Inferior parietal cortex (tissue), 1 donor: ENCODE data around the gene PLA1A.

Experiments used
- DNase-seq: peaks from one replicate; pipeline ENCODE4 v3.0.0-alpha.2; 2016; ENCODE audit errors: extremely low spot score

PLA1A gene

DNA sequence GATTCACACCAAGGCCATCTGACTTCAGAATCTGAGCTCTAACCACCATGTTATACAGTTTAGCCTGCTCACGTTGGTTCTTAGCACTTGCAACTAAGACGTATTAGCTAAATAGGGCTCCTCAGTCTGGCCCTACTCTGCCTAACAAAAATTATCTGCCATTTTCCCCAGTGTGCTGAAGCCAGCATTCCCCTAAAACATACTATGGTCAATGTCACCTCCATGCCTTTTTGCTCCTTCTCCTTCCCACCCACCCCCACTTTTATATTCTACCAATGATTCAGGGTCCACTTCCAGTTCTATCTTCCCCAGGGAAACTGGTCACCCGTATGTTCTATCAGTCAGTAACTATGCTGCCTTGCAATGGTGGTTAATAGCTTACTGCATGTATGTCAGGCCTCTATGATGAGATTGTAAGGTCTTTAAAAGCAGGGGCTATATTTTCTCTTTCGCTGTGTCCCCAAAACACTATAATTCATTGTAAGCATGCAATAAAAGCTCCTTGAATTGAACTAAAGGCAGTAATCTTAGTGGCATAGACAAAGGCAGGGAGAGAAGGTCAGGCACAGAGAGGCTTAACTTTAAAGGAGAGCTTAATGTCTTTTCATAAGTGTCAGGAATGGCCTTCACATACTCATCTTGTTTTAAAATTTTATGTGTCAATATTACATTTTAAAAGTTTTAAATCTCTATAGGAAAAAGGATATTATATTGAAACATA lies 39.4 kb downstream of the PLA1A start:
- no peak for DNase-seq

DNA sequence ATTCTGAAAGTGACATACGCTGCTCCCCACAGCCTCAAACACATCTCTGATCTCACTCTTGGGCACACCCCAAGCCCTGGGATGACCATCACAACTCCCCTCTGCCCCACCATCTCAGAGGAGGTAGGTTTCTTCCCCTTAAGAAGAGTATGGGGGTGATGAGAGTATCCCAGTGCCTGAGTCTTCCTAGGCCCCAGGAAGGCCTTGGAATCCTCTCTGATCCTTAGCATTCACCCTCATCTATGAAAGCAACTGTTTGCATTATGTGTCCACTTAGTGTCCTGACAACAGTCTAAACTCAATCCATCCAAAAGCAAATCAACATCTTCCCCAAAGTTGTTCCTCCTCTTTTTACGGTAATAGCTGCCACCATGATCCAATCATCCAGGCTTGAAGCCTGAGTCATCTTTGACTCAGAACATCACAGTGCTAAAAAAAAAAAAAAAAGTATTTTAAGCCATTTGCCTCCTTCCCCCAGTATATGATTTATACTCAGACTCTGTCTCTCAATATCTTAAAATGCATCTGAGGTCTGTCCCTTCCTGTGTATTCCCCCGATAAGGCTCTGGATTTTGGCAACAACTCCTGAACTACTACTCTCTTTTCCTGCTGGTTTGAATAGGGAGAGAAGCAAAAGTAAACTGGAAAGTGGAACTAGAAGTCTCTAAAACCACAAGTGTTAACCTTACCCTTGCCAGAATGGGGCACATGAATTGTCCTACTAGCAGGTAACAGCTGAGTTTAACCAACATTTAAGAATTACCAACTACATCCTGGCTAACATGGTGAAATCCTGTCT lies 40.2 kb downstream of the PLA1A start:
- no peak for DNase-seq

DNA sequence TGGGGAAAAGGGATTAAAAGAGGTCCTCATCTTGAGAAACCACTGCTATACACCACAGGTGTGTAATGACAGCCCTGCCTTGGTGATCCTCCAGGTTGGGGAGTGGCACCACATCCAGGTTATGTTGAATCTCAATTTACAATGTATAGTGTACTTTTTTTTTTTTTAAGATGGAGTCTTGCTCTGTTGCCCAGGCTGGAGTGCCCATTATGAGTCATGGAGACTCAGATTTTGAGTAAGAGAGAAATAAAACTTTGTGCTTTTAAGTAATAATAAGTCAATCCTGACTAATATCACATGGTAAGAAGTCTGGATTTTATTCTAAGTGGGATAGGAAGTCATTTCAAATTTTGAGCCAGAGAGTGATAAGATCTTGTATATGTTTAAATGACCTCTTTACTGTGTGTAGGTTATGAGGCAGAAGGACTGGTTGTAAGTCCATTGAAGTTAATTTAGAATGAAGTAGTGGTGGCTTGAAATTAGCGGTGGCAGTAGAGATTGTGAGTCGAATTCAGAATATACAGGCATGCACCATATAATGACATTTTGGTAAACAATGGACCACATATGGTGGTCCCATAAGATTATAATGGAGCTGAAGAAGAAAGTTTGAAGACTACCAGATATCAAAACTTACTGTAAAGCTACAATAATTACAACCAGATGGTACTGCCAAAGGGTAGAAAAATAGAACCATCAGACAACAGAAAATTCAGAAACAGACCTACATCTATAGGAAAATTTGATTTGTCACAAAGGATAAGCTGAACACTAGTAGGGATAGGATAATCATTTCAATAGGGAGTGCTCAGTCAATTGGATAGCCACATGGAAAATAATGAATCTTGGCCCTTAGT lies 42.0 kb downstream of the PLA1A start:
- DNase-seq = no peak

DNA sequence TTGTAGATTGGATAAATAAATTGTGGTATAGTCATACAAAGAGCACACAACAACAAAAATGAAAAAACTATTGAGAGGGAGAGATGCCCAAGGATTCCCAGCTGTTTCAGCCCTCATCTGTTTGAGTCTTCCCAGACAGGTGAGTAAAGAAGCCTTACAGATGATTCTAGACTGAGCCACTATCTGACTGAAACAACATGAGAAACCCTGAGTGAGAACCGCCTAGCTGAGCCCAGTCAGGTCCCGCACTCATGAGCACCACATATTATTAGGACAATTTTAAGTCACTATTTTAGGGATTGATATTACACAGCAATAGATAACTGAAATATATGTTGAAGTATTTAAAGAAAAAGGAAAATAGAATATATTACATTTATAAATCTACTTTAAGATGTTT lies 43.7 kb downstream of the PLA1A start:
- no peak for DNase-seq

DNA sequence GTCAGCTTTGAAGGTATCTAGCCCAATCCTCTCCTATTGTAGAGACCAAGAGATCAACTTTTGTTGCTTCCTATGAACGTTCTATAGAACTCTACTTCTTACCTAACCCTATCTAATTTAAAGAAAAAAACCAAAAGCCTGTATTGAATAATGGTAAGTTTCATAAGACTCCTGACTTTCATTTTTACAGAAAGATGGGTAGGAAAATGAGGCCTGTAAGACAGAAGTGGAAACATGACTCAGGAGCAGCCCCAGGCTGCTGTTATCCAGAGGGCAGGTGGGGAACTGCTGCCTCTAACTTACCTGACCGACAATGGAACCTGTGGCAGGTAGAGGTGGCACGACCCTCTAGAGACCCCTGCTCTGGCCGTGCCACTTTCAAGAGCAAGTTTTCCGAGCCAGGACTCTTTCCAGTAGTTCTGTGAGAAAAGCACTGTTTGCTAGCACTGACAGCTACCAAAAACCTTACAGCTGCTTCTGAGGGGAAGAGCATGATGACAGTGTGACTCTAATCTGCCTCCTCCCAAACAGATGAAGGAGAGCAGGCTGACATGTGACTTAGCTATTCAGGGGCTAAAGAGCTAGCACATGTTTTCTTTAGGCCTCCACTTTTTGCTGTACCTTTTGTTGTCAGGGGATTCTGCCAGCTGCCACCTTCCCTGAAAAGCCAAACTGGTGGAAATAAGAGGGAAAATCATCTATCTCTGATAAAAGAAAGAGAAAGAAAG lies 45.2 kb downstream of the PLA1A start:
- DNase-seq = no peak

DNA sequence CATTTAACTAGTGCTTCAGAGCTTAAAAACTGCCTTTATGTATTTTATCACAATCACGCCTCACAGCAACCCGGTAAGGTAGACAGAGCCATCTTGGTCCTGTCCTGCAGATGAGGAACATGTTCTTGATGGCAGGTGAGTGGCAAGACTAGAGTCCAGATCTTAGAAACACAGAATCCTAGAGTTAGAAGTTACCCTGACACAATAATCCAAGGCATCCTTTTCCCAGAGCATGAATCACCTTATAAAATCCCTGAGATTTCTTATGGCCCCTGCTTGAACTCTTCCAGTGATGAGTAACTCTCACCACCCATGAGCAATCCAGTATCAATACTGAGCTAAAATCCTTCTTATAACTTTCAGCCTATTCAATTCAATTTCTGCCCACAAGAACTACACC lies 45.8 kb downstream of the PLA1A start:
- no peak for DNase-seq

DNA sequence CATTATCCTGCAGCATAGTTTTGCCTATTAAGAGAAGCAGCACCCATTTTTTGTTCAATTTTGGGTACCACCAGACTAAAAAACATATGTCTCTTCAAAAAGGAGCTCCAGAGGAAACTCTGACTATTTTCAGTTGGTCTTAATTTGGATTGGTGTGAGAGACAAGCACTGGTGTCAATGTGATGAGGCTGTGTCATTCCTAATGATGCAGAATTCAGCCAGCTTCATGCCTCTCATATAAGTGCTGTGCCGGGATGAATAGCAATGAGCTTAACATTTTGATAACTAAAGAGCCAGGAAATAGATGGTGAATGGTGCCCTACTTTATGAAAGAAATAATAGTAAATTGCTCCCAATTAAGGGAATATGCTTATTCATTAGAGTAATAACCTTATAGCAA lies 46.8 kb downstream of the PLA1A start:
- DNase-seq = no peak

DNA sequence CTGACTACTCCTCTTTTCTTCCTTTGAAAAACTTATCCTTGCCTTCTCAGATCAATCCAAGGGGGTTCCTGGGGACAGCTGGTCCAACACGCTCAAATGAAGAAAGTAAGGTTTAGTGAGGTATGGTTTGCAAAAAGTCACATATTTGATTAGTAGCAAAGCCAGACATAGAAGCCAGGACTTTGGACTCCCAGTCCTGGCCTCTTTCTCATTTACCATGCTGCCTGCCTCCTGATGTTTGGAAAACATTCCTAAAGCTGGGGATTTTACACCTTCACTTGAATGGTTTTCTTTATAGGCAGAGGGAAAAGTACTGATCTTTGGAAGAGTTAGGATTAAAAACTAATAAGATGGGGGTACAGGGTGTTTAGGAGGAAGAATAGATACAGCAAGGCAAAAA lies 48.1 kb downstream of the PLA1A start:
- no peak for DNase-seq

DNA sequence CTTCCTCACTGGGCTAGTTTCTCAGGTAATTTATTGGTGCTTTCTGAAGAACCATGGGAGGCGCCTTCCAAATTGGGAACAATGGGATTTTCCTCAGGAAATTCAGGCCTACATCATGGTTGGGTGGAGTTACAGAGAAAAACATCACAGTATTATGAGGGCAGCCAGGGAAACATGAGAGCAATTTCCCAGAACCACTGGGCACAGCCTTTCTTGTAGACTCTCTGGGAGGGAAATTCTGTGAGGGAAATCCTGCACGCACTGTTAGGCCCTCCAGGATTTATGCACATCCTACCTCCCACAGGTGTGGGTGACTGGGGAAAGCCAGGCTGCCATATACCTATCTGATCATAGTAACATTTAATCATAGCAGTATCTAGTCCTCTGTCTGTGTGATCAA lies 49.5 kb downstream of the PLA1A start:
- DNase-seq = no peak

DNA sequence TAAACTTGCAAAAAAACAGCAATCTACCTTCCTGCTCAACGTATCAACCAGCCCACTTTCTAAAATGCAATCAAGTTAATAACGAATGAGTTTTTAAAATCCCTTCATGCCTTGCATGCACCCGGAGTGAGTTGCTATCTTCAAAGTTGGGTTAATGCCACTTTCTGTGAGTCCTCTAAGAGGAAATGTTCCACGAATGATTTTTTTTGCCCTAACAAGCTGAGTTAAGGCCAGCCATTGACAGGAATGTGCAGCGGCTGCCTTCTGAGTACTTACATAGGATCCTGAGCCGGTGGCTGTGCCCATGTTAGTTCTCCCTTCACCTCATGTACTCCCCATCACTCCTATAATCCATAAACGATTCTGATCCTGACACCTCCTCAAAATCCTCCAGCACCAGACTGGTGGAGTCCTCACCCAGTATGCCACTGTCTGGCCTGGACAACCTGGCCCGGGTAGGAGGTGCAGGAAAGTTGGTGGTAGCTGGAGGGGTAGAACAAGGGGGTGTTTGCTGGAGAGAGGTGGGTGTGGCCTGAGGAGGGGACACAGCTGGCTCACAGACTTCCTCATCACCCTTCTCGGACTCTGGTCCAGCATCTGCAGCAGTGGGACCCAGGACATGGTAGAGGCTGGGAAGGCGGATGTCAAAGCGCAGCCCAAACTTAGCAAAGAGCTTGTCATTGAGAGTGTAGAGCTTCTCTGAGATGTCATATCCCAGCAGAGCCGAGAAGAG lies 50.3 kb downstream of the PLA1A start:
- DNase-seq = no peak

DNA sequence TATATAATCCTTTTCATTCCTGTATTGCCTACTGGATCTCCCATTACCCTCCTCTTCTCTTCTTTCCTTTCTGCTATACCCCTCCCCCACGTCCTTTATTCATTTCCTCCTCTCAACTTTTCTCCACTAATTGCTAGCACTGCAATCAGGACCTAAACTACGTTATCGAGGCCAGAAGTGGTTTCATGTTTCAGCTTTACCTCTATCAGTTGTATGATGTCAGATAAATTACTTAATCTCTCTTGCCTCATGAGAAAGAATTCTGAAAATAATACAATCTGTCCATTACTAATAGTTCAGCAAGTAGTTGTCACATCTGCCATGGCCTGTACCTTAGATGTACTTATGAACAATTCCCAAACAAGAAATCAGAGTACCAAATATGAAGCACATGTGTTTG lies 52.1 kb downstream of the PLA1A start:
- no peak for DNase-seq

DNA sequence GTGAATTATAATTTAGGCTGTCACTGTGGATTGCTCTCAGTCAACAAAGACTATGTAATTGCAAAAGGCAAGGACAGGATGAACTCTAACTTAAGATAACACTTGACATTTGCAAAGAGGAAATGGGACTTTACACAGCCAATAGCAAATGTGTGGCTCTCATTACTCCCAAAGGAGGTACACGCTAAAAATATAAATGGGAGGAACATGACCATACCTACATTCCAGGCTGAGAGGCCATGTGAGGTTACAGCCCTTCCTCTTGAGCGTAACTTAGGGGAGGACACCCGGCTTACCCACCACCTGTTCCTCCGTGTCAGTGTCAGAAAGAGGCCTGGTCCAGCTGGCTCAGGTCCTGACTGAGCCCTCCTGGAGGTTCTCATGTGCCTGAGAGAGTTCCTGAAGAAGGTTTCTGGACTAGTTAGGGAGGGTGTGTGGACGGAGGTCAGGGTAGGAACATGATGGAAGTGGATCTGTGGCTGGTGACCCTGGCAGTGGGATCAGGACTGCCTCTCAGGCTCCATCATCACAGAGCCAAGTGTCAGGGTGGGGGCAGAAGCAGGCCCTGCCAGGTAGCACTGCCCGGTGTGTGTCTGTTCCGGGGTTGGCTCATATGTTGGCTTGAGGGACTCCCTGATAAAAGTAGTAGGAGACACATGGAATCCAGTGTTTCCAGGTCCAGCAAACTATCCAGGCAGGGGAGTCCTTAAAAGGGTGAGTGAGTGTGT lies 54.8 kb downstream of the PLA1A start:
- DNase-seq = no peak

DNA sequence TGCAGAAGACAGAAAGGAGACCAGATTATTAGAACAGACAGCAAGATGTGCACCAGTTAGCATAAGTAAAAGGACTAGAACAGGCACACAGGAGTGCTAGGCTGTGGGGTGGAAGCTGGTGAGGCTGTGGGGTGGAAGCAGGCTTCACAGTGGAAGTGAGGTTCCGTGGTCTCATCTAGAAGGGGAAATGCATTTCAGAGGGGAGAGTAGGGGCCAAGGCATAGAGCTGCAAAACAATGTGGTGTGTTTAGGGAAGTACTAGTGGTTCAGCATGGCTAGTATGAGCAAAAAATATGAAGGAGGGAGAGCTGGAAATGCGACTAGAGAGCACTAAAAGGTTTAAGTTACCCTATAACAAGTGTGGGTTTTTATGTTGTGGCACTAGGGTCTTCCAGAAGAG lies 56.2 kb downstream of the PLA1A start:
- no peak for DNase-seq

DNA sequence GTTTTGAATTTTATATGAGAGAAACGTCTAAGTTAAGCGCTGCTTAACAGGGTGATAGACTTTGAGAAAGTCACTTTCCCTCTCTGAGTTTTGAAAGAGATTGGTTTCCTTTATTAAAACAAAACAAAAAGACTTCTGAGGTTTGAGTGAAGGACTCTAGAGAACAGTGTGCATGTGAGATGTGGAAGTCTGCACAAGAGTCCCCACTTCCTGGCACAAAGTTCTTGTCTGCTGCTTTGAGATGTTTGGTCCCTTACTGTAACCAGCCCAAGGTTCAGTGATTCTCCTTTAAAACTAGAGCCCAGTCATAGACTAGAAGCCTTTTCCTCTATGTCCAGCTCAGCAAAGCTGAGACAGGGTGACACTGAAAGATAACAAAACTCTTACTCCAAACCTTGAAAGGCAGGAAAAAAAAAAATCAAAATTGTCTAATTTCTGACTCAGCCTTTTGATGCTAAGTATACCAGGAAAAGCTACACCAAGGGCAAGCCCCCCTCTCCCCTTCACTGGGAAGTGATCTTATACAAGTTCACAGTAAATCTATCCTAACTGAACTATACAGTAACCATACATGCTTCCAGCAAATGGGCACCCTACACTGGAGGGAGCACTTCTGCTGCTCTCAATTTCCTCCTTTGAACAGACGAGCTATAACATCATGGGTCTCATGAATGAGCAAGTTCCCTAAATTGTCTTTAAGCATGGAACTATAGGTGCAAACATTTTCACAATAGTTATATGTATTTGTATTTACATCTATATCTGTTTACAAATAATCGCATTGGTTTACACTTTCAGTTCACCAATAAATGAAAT lies 60.4 kb downstream of the PLA1A start:
- DNase-seq = no peak

DNA sequence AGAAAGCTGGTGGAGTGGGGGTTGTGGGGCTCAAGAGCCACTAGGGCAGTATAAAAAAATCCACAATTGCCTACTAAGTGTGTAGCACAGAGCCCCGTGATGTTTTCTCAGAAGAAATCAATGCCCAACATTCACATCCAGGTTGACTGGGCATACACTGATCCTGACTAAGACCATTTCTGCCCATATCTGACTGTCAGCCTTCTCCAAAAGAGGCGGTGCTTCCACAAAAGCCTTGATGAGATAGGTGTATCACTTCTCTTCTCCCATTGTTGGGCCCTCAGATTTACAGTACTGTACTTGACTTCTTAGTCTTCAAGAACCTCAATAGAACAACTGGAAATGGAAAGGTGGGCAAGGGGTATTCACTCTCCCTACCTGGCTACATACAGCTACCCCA lies 61.3 kb downstream of the PLA1A start:
- no peak for DNase-seq

DNA sequence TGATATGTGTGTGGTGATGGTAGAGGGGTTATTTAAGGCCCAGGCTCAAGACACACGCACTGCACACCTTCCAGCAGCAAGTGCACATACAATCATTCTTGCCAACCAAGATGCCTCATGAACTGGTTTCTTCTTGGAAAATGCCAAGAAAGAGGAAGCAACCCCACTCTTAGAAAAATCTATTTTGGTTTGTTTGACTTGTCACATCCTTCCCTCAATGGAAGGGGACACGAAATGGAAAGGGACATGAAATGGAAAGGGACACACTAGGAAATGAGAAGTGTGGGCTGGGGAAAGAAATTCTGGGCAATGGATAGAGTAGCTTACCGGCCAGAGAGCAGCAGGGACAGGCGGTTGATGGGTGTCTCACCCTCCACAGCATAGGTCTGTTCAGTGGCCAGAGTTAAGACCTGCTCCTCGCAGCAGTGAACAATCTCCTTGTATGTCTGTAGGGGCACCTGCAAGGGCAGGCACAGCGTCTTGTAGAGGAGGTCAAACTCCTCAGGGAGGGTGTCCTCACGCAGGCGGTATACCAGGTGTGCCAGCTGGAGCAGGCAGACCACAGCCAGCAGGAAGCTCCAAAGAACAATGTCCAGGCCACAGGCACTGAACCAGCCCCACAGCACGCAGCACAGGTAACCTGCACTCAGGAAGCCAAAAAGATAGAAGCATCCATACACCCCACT lies 62.1 kb downstream of the PLA1A start:
- no peak for DNase-seq

DNA sequence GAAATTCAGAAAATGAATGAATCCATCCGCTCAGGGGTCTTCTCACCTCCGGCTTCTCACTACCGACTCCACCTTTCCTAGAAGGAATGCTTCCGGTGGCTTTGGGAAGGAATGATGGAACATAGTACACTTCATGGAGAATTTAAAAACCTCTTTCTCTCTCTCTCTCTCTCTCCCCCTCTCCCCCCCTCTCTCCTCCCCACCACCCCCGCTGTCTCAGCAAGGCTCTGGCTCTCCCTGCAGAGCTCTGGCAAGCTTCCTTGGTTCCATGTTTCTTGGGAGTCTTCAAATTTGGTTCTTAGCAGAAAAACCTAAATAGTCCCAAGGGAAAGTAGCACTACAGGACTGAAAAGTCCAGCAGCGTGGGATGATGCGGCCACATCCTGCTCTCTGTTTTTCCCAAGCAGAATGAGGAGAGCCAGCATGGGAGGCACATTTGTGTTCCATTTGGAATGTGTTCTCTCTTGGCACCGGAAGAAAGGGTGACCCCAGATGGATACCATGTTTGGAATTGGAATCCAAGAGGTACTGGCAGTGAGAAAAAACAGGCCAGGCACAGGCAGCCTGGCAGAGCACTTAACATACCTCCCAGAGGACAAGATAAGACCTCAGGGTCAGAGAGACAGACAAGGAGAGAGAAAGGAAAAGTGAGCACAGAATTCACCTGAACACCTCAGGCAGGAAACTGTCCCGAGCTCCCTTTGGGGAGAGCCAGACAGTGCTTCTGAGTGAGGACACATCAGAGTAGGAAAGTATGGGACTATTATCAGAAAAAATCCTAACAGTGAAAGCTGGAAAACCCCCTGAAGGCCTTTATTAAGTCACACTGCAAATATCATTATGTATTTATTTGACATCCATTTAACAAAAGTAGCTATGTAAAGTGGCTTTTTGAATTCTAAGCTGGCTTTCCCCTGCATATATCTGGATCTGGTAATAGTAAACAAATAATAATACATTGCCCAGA lies 63.1 kb downstream of the PLA1A start, which contains the start of gene POPDC2:
TSS of gene POPDC2 (minus strand) at position 116 of the 967 bp plus-strand sequence. CDS start 166 bp downstream, outside the sequence.
- DNase-seq = no peak
